Measurements from ENCODE around the gene KIF26A. TPM values are rescaled to one million over a fixed set of nuclear protein-coding genes. Genes with fewer than 3 reads are reported as not detected.
"Not testable (repeated sequence)": the region's sequence is repeated elsewhere in the genome, so short reads cannot be mapped to it uniquely, and the experiment has no call there.

The KIF26A gene
- total RNA-seq, 1 donor from 2014 or later: 5.9 TPM

GRCh38 chr14:104224131-104224505, 85.7 kb downstream of the KIF26A start:
- Mint-ChIP-seq H3K9me3 (ENCODE audit: unreplicated experiment) (peaks cover 9% of the 10 kb centered on the region), H3K27ac (ENCODE audit: unreplicated experiment) (no peak overlapping the region)

GRCh38 chr14:104224506-104225277, 86.3 kb downstream of the KIF26A start:
- peak; percentile 47 for DNase-seq
- Mint-ChIP-seq H3K9me3 (ENCODE audit: unreplicated experiment) (peaks cover 9% of the 10 kb centered on the region), H3K4me1 (ENCODE audit: low read depth, unreplicated experiment) (peaks cover 18% of the 10 kb centered on the region), H3K4me3 (ENCODE audit: unreplicated experiment) (no peak overlapping the region), H3K36me3 (ENCODE audit: unreplicated experiment) (no peaks in the 10 kb centered on the region), H3K27me3 (ENCODE audit: unreplicated experiment) (peaks cover 6% of the 10 kb centered on the region), H3K27ac (ENCODE audit: unreplicated experiment) (no peak overlapping the region)
- peak; percentile 65 for TF ChIP-seq CTCF (IDR thresholded peaks at IDR 0.05; ENCODE audit: partially characterized antibody, unreplicated experiment)

More at GRCh38 chr14:104224131-104224505, 85.7 kb downstream of the KIF26A start:
- no peak for TF ChIP-seq CTCF (IDR thresholded peaks at IDR 0.05; ENCODE audit: partially characterized antibody, unreplicated experiment)
- DNase-seq: peak; percentile 7
- Mint-ChIP-seq H3K36me3 (ENCODE audit: unreplicated experiment) (no peaks in the 10 kb centered on the region), H3K27me3 (ENCODE audit: unreplicated experiment) (peaks cover 6% of the 10 kb centered on the region), H3K4me3 (ENCODE audit: unreplicated experiment) (peak overlapping the region; percentile 7), H3K4me1 (ENCODE audit: low read depth, unreplicated experiment) (peaks cover 21% of the 10 kb centered on the region)

- DNase-seq; H3K36me3 Mint-ChIP-seq (ENCODE audit: unreplicated experiment); H3K9me3 Mint-ChIP-seq (ENCODE audit: unreplicated experiment); H3K4me3 Mint-ChIP-seq (ENCODE audit: unreplicated experiment); H3K27me3 Mint-ChIP-seq (ENCODE audit: unreplicated experiment); H3K27ac Mint-ChIP-seq (ENCODE audit: unreplicated experiment): not testable (repeated sequence)
- peaks cover 17% of the 10 kb centered on the region for H3K4me1 Mint-ChIP-seq (ENCODE audit: low read depth, unreplicated experiment)
These were observed 87.1 kb downstream of the KIF26A start for GRCh38 chr14:104225278-104226190.

GRCh38 chr14:104226421-104227383, 88.3 kb downstream of the KIF26A start:
- no peaks in the 10 kb centered on the region for H3K36me3 Mint-ChIP-seq (ENCODE audit: unreplicated experiment)
- H3K4me1 Mint-ChIP-seq (ENCODE audit: low read depth, unreplicated experiment): peaks cover 21% of the 10 kb centered on the region
- DNase-seq: peak; percentile 30
- no peak overlapping the region for H3K27ac Mint-ChIP-seq (ENCODE audit: unreplicated experiment)
- no peak overlapping the region for H3K4me3 Mint-ChIP-seq (ENCODE audit: unreplicated experiment)
- H3K27me3 Mint-ChIP-seq (ENCODE audit: unreplicated experiment): peaks cover 8% of the 10 kb centered on the region
- no peak for TF ChIP-seq CTCF (IDR thresholded peaks at IDR 0.05; ENCODE audit: partially characterized antibody, unreplicated experiment)
- H3K9me3 Mint-ChIP-seq (ENCODE audit: unreplicated experiment): peaks cover 9% of the 10 kb centered on the region

- H3K27ac Mint-ChIP-seq (ENCODE audit: unreplicated experiment): no peak overlapping the region
- peaks cover 9% of the 10 kb centered on the region for H3K9me3 Mint-ChIP-seq (ENCODE audit: unreplicated experiment)
- peaks cover 8% of the 10 kb centered on the region for H3K27me3 Mint-ChIP-seq (ENCODE audit: unreplicated experiment)
- no peaks in the 10 kb centered on the region for H3K36me3 Mint-ChIP-seq (ENCODE audit: unreplicated experiment)
- no peak for TF ChIP-seq CTCF (IDR thresholded peaks at IDR 0.05; ENCODE audit: partially characterized antibody, unreplicated experiment)
- no peak overlapping the region for H3K4me3 Mint-ChIP-seq (ENCODE audit: unreplicated experiment)
- DNase-seq: peak; percentile 5
- H3K4me1 Mint-ChIP-seq (ENCODE audit: low read depth, unreplicated experiment): peaks cover 18% of the 10 kb centered on the region
These were observed 89.4 kb downstream of the KIF26A start for GRCh38 chr14:104227806-104228205.

All from glutamatergic neuron (in vitro differentiated cells).